Heart left ventricle (tissue), 16 donors: ENCODE results near the gene FBXO40. TPM values are rescaled to one million over a fixed set of nuclear protein-coding genes. Genes with fewer than 3 reads are reported as not detected.

Source experiments
- ATAC-seq, 4 donors: fragments of 200-7000 bp; cut with Tn5 transposase; one replicate each; pipeline ENCODE4 v1.9.1; 2020 to 2022; ENCODE audit warnings: moderate library complexity in 4 of 4, mild to moderate bottlenecking in 3 of 4, moderate number of reproducible peaks in 1 of 4
- DNase-seq, 5 donors: peaks; one replicate each; pipeline ENCODE4 v3.0.0-alpha.2; 2020
- H3K27ac ChIP-seq, 12 donors: fragments of 200-600 bp; sonication (generic) in 4 of 12; one replicate each; pipeline versions ENCODE4 v1.5.0 to v1.8.0; 2016 to 2022; ENCODE audit warnings: mild to moderate bottlenecking in 2 of 12
- H3K27me3 ChIP-seq, 9 donors: fragments of 200-600 bp; sonication (generic) in 2 of 9; one replicate each; pipeline versions ENCODE4 v1.5.1 to v1.8.0; 2016 to 2022; ENCODE audit warnings: mild to moderate bottlenecking in 3 of 9
- H3K36me3 ChIP-seq, 9 donors: fragments of 200-600 bp; sonication (generic) in 2 of 9; one replicate each; pipeline versions ENCODE4 v1.5.0 to v1.8.0; 2018 to 2022; ENCODE audit warnings: mild to moderate bottlenecking in 2 of 9
- H3K4me1 ChIP-seq, 12 donors: fragments of 200-600 bp; sonication (generic) in 4 of 12; one replicate each; pipeline versions ENCODE4 v1.5.0 to v1.8.0; 2016 to 2022; ENCODE audit warnings: mild to moderate bottlenecking in 3 of 12
- H3K4me3 ChIP-seq, 12 donors: fragments of 200-600 bp; sonication (generic) in 4 of 12; one replicate each; pipeline versions ENCODE4 v1.5.0 to v1.8.0; 2017 to 2022; ENCODE audit warnings: mild to moderate bottlenecking in 9 of 12, moderate library complexity in 4 of 12
- H3K9me3 ChIP-seq, 12 donors: fragments of 200-600 bp; sonication (generic) in 4 of 12; one replicate each; pipeline versions ENCODE4 v1.5.0 to v1.8.0; 2016 to 2022; ENCODE audit warnings: mild to moderate bottlenecking in 1 of 12
- POLR2A ChIP-seq, 2 donors: fragments of 450-650 bp; IDR thresholded peaks; one replicate each; pipeline ENCODE4 v1.6.1; 2017; ENCODE audit warnings: antibody characterized with exemption in 2 of 2, mild to moderate bottlenecking in 2 of 2, moderate library complexity in 2 of 2
- WGBS, 4 donors: extraction: QIAGEN DNeasy Blood & Tissue Kit in 2 of 4; methylation state at CpG; one replicate each; pipeline versions ENCODE4 v1.1.5 to v1.1.7; 2013 to 2018; 5-methylcytosine and 5-hydroxymethylcytosine counted together
- intact Hi-C, 10 donors: fragments of 100-400 bp; cut with DNase I; formaldehyde crosslinking; loops; one replicate each; pipeline versions ENCODE4 v1.11.1 to v1.14.2; 2022
- polyA plus RNA-seq, 2 donors: library from polyadenylated mRNA; stranded (reverse); fragments of 200-250 nt; gene quantifications; one replicate each; pipeline ENCODE4 v1.2.3, GENCODE V29; 2013
- total RNA-seq, 9 donors: library from RNA; depleted of rRNA in 2 of 9; stranded (reverse); fragments of >200 nt in 2 of 9; fragmentation: NEBNext Ultra II Directional in 3 of 9; extraction: Animal tissue kit (Norgen Biotek cat#: 25700) in 3 of 9; gene quantifications; one replicate each; pipeline versions ENCODE4 v1.1.0 to v1.2.4, GENCODE V29; 2016 to 2023
- TF ChIP-seq, protein P1 (sequence below), 12 donors: fragments of 200-600 bp; sonication (generic) in 4 of 12; IDR thresholded peaks; one replicate each; pipeline versions ENCODE4 v1.5.0 to v1.8.0; 2018 to 2022; ENCODE audit warnings: antibody characterized with exemption in 12 of 12, mild to moderate bottlenecking in 5 of 12
- donor health status: ischemic (EF 13 %, LVEDD 7.1; RV severe dilation, severe dysfunction).
- donor health status: healthy with polysubstance abuse.
- donor health status: DM: no; HTN: yes; CAD: no.
- donor health status: DM: no; HTN: no; CAD: no.
- donor health status: ischemic (EF 25% LVEDD 6.9; RV normal size, moderate dysfunction).
- donor health status: ischemic (EF 25% LVEDD 5.7; RV mildly dilated, moderate dysfunction).
- donor health status: healthy.
- donor health status: DM: yes; HTN: yes; CAD: no.
- donor health status: ischemic (EF 35%, LVEDD 5.7; RV mildly dilated, moderate dysfunction).
- donor health status: nonischemic (EF 11% LVEDD 7.7; RV severe dilation, severe dysfunction).
- donor health status: DM: yes; HTN: yes; CAD: no.
- donor health status: PGD.
- donor health status: ischemic (EF 29% LVEDD 5.4; RV normal size, mild dysfunction).
- donor health status: nonischemic (EF 23%, LVEDD 6.1; RV moderate dilation, normal function).

FBXO40 gene
- total and polyA plus RNA-seq, 11 donors = 4.7 to 268 (median 104) TPM

DNA sequence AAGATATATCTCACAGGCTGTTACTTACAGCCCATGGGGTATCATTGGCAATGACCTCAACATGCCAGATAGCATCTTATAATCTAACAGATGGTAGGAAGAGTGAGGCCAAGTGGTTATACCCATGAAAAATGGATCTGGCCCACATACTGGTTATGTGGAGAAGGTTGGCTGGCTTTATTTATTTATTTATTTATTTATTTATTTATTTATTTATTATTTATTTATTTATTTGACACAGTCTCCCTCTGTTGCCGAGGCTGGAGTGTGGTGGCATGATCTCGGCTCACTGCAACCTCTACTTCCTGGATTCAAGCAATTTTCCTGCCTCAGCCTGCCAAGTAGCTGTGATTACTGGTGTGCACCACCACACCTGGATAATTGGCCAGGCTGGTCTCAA lies 11.6 kb downstream of the FBXO40 start:
- peaks cover 0 to 85% (median 32%) of the 10 kb centered on the region in 12 donors for H3K4me1 ChIP-seq
- H3K4me3 ChIP-seq = no peak overlapping the region
- WGBS, 4 donors = 80 to 96% (median 88%) methylated on average over 2 of the region's 2 CpGs
- intact Hi-C loops = no loop called here
- no peaks in the 10 kb centered on the region for H3K27me3 ChIP-seq
- no peak for TF ChIP-seq POLR2A (IDR thresholded peaks at IDR 0.05)
- TF ChIP-seq, protein P1, sequence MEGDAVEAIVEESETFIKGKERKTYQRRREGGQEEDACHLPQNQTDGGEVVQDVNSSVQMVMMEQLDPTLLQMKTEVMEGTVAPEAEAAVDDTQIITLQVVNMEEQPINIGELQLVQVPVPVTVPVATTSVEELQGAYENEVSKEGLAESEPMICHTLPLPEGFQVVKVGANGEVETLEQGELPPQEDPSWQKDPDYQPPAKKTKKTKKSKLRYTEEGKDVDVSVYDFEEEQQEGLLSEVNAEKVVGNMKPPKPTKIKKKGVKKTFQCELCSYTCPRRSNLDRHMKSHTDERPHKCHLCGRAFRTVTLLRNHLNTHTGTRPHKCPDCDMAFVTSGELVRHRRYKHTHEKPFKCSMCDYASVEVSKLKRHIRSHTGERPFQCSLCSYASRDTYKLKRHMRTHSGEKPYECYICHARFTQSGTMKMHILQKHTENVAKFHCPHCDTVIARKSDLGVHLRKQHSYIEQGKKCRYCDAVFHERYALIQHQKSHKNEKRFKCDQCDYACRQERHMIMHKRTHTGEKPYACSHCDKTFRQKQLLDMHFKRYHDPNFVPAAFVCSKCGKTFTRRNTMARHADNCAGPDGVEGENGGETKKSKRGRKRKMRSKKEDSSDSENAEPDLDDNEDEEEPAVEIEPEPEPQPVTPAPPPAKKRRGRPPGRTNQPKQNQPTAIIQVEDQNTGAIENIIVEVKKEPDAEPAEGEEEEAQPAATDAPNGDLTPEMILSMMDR (IDR thresholded peaks at IDR 0.05) = no peak
- ATAC-seq (no peak), DNase-seq (no peak)
- H3K36me3 ChIP-seq = peaks cover 0 to 14% (median 0%) of the 10 kb centered on the region in 9 donors
- no peaks in the 10 kb centered on the region for H3K9me3 ChIP-seq
- H3K27ac ChIP-seq = peak overlapping the region in 1 of 12 donors; percentile 14

DNA sequence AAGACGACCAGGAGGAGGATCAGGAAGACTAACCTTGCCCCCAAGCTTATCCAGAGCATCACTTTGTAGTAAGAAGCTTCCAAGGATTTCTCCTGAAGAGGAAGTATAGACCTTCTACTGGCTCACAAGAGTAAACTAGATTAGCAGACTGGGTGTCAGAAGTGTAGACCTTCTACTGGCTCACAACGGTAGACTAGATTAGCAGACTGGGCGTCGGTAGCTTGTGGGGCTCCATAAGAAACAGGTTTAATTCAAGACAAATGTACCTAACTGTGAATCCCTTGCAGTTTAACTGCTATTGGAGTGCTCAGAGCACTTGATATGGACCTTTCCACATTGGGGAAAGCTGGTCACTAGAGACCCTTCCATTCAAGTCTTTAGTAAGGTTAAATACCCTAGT lies 12.9 kb downstream of the FBXO40 start:
- intact Hi-C loops = no loop called here
- no peaks in the 10 kb centered on the region for H3K9me3 ChIP-seq
- H3K27me3 ChIP-seq = no peaks in the 10 kb centered on the region
- peaks cover 0 to 14% (median 0%) of the 10 kb centered on the region in 9 donors for H3K36me3 ChIP-seq
- no peak for DNase-seq
- no peak overlapping the region for H3K4me3 ChIP-seq
- 67 to 84% (median 77%) methylated on average over 4 of the region's 4 CpGs for WGBS, 4 donors
- no peak for ATAC-seq
- no peak overlapping the region for H3K27ac ChIP-seq
- TF ChIP-seq POLR2A (IDR thresholded peaks at IDR 0.05) = no peak
- TF ChIP-seq, protein P1 (IDR thresholded peaks at IDR 0.05) = no peak
- peaks cover 0 to 77% (median 27%) of the 10 kb centered on the region in 12 donors for H3K4me1 ChIP-seq

DNA sequence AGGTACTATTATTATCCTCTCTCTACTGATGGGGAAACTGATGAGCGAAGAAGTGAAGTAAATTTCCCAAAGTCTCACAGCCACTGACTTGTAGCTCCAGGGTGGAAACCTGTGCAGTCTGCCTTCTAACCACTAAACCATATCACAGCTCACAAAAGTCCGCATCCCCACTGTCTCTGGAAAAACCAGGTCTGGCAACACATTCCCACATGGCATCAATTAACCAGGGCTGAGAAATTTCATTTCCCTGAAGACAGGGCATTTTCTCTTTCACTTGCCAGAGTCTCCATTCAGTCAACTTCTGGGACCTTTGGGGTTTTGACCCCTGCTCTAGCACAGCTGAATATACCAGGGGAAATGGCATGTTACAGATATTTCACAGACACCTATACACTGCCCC lies 26.5 kb downstream of the FBXO40 start:
- DNase-seq (no peak), ATAC-seq (no peak)
- Histone ChIP-seq H3K27me3 (no peaks in the 10 kb centered on the region), H3K9me3 (no peaks in the 10 kb centered on the region), H3K27ac (no peak overlapping the region), H3K4me1 (peaks cover 0 to 17% (median 2%) of the 10 kb centered on the region in 12 donors), H3K4me3 (no peak overlapping the region), H3K36me3 (peaks cover 0 to 33% (median 6%) of the 10 kb centered on the region in 9 donors)
- intact Hi-C loops = no loop called here
- TF ChIP-seq POLR2A (IDR thresholded peaks at IDR 0.05) = no peak
- TF ChIP-seq, protein P1 (IDR thresholded peaks at IDR 0.05) = no peak
- WGBS, 4 donors = 89 to 98% (median 93%) methylated on average over 2 of the region's 2 CpGs

DNA sequence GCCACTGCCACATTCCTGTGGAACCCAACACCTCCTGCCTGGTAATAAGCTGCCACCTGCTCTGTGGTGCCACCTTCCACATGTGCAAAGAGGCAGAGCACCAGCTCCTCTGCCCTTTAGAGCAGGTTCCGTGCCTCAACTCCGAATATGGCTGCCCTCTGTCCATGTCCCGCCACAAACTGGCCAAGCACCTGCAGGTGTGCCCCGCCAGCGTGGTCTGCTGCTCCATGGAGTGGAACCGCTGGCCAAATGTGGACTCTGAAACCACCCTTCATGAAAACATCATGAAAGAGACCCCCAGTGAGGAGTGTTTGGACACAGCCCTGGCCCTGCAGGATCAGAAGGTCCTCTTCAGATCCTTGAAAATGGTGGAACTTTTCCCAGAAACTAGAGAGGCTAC lies 28.3 kb downstream of the FBXO40 start:
- DNase-seq (no peak), ATAC-seq (no peak)
- no peak overlapping the region for H3K4me3 ChIP-seq
- WGBS, 4 donors = 88 to 98% (median 93%) methylated on average over 6 of the region's 6 CpGs
- H3K4me1 ChIP-seq = peaks cover 0 to 22% (median 3%) of the 10 kb centered on the region in 12 donors
- no peak overlapping the region for H3K27ac ChIP-seq
- intact Hi-C loops = no loop called here
- no peaks in the 10 kb centered on the region for H3K27me3 ChIP-seq
- no peak for TF ChIP-seq POLR2A (IDR thresholded peaks at IDR 0.05)
- TF ChIP-seq, protein P1 (IDR thresholded peaks at IDR 0.05) = no peak
- no peaks in the 10 kb centered on the region for H3K9me3 ChIP-seq
- H3K36me3 ChIP-seq = peaks cover 0 to 43% (median 9%) of the 10 kb centered on the region in 9 donors
